Fibroblast of mammary gland (primary cell): ENCODE measurements around the gene RNASET2.

Experiments
- DNase-seq: peaks from one replicate; pipeline ENCODE4 v3.0.0-alpha.2; 2010; ENCODE audit warnings: low read depth
- H3K4me3 ChIP-seq: 2 replicates; pipeline ENCODE4 v1.5.1; 2011; ENCODE audit warnings: low read depth, mild to moderate bottlenecking, low read length, moderate library complexity; ENCODE audit not compliant: control insufficient read depth
- CTCF ChIP-seq: conservative IDR thresholded peaks from 2 replicates; pipeline ENCODE4 v1.5.1; 2011; ENCODE audit warnings: low read depth, low read length, inconsistent platforms; ENCODE audit not compliant: control insufficient read depth, insufficient read depth

RNASET2 gene

DNA sequence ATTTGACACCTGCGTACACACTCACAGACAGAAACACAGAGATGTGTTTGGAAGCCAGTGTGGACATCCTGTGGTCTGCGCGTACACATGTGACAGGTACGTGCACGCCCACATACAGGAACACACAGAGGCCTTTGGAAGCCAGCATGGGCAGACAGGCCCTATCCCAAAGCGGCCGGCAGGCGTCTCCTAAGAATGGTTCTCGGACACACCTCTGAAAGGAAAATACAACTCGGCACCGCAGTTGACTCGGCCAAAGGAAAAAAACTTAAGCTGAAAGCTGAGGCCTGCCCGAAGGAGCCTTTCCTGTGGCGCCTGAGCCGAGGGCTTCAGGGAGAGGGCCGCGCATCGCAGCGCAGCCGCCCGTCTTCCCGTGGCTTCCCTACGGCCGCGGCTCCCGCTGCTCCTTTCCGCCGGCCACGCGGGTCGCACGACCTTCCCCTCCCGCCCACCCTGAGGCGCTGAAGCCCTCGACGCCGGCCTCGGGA, 41.5 kb upstream of the RNASET2 start:
- peak; percentile 75 for DNase-seq
- peak overlapping the region; percentile 80 for H3K4me3 ChIP-seq
- peak; percentile 55 for TF ChIP-seq CTCF

- no peak for TF ChIP-seq CTCF
- peak overlapping the region; percentile 80 for H3K4me3 ChIP-seq
- no peak for DNase-seq
Observed at GRCh38 chr6:166997348-166997747, 41.0 kb upstream of the RNASET2 start.

DNA sequence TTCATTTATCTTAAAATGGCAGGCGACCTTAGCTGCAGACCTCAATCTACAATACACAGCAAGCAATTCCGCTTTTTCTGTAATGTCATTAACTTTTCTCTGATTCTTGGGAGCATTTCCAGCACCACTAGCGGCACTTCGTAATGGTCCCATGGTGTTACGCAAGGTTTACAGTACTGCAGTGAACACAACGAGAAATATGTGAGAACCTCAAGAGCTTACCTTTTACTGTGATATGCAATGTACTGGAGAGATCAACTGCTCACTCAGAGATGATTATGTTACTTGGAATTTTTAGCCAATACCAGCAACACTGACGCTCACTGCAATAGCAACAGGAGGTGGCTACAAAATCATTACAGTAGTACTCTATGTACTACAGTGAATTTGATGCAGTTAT, 40.1 kb upstream of the RNASET2 start:
- no peak for TF ChIP-seq CTCF
- no peak overlapping the region for H3K4me3 ChIP-seq
- DNase-seq, result peak; percentile 31

DNA sequence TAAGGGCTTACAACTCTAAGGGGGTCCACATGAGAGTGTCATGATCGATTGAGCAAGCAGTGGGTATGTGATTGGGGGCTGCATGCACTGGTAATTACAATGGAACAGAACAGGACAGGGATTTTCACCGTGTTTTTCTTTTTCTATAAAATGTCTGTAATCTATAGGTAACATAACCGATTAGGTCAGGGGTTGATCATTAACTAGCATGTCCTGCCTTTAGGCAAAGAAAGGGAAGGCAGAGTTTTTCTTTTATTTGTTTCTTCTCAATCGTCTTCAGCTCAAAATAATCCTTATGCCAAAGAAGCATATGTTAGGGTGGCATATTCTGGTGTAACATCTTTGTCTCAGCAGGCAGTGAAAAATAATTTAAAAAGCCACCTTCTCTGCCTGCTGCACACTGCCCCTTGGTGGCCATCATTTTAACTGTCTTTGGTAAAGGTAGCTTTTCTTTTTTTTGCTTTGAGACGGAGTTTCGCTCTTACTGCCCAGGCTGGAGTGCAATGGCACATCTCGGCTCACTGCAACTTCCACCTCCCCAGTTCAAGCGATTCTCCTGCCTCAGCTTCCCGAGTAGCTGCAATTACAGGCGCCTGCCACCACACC, 33.2 kb upstream of the RNASET2 start:
- no peak overlapping the region for H3K4me3 ChIP-seq
- TF ChIP-seq CTCF, result peak; percentile 65
- peak; percentile 59 for DNase-seq

- no peak for TF ChIP-seq CTCF
- no peak for DNase-seq
- H3K4me3 ChIP-seq, result no peak overlapping the region
Observed at GRCh38 chr6:166988674-166989201, 32.4 kb upstream of the RNASET2 start.

- no peak overlapping the region for H3K4me3 ChIP-seq
- TF ChIP-seq CTCF, result no peak
- DNase-seq, result no peak
Observed at GRCh38 chr6:166987930-166988329, 31.6 kb upstream of the RNASET2 start.
